SK-N-MC (cell line): ENCODE measurements around the gene PRRX1.

ENCODE experiments used
- EZH2 ChIP-seq: fragments of 200-600 bp; sonication (generic); IDR thresholded peaks from one replicate; pipeline ENCODE4 v1.6.1; 2017; ENCODE audit warnings: antibody characterized with exemption
- FOXP2 ChIP-seq: optimal IDR thresholded peaks from 2 replicates; pipeline ENCODE3; 2011; ENCODE audit warnings: mild to moderate bottlenecking, moderate library complexity; ENCODE audit not compliant: insufficient read depth; ENCODE audit errors: extremely low read length, control extremely low read depth

DNA sequence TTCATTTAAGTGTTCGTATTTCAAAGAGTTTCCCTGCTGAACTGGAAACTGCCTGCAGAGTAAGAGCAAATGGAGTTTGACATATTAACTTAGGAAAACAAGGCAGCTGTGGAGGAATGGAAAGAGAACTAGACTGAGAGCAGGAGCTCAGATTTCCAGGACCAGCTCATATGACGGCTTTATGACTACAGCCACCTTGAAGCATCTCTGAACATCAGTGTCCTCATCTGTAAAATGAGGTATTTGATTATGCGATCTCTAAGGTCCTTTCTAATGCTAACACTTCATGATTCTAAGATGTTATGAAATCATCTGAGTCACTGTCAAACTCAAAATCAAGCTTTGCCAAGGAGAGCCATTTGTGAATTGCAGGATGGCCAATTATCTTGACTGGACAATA, 112.3 kb downstream of the PRRX1 start:
- TF ChIP-seq EZH2 (no peak), FOXP2 (no peak)
